ENCODE data around the gene ZNF785.

The ZNF785 gene

DNA sequence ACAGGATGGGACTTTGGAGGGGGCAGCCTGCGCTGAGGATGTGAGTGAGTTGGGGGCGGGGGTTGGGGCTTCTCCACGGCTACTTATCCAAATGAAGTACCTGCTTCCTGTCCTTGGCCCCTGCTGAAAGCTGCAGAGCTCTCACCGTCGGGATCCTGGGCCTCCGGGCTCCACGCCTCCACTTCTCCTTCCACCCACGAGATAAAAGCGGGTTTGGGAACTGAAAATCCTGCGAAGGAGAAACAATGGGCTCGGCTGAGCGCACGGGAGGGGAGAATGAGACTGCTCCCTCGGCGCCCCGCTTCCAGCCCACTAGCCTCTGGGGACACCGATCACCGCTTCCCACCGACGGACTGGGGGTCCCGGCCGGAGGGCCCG, 486 bp downstream of the ZNF785 start:
- TF ChIP-seq, protein P1, sequence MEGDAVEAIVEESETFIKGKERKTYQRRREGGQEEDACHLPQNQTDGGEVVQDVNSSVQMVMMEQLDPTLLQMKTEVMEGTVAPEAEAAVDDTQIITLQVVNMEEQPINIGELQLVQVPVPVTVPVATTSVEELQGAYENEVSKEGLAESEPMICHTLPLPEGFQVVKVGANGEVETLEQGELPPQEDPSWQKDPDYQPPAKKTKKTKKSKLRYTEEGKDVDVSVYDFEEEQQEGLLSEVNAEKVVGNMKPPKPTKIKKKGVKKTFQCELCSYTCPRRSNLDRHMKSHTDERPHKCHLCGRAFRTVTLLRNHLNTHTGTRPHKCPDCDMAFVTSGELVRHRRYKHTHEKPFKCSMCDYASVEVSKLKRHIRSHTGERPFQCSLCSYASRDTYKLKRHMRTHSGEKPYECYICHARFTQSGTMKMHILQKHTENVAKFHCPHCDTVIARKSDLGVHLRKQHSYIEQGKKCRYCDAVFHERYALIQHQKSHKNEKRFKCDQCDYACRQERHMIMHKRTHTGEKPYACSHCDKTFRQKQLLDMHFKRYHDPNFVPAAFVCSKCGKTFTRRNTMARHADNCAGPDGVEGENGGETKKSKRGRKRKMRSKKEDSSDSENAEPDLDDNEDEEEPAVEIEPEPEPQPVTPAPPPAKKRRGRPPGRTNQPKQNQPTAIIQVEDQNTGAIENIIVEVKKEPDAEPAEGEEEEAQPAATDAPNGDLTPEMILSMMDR (conservative IDR thresholded peaks at IDR 0.05; ENCODE audit: low read depth, low read length), result no peak
- DNase-seq (ENCODE audit: low read depth), result no peak

DNA sequence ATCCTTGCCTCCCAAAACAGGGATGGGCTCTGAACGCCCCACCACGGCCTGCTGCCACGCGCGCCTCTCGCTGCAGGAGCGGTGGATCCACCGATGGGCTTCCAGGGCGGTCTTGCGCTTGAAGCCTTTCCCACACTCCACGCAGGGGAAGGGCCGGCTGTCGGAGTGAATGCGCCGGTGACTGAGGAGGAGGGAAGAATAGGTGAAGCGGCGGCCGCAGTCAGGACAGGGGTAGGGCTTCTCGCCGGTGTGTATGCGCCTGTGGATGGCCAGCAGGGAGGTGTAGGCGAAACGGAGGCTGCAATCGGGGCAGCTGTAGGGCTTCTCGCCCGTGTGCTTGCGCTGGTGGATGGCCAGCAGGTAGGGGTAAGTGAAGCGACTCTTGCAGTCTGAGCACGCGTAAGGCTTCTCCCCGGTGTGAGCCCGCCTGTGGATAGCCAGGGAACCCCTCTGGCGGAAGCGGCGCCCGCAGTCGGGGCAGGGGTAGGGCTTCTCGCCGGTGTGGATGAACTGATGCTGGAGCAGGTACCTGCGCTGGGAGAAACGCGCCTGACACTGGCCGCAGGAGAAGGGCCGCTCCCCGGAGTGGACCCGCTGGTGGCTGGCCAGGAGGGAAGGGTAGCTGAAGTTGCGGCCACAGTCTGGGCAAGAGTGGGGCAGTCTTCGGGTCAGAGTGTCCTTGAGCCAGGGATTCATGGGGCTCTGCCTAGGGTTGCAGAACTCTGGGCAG, 2.7 kb downstream of the ZNF785 start:
- TF ChIP-seq, protein P1 (conservative IDR thresholded peaks at IDR 0.05; ENCODE audit: low read depth, low read length), result no peak
- no peak overlapping the region for H3K4me3 ChIP-seq (ENCODE audit: low read length)
- DNase-seq (ENCODE audit: low read depth), result no peak

More for the DNA sequence above, 486 bp downstream of the ZNF785 start:
- H3K4me3 ChIP-seq (ENCODE audit: low read length), result peak overlapping the region; percentile 57

DNA sequence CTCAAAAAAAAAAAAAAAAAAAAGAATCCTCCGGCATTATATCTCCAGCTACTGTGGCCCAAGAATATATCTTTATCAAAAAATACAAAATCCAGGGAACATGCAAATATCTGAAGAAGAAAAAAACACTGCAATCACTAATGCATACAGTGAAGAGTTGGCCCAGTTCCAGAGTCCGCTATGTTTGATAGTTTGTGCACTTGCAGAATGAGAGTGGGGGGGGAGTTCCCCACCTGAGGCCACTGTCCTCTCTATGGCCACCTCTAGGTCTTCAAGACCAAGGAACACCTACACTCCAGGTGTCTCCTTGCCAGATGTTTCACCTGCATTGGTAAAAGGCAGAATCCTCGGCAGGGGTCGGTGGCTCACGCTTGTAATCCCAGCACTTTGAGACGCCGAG, 4.0 kb downstream of the ZNF785 start:
- TF ChIP-seq, protein P1 (conservative IDR thresholded peaks at IDR 0.05; ENCODE audit: low read depth, low read length), result no peak
- no peak for DNase-seq (ENCODE audit: low read depth)
- H3K4me3 ChIP-seq (ENCODE audit: low read length), result no peak overlapping the region

DNA sequence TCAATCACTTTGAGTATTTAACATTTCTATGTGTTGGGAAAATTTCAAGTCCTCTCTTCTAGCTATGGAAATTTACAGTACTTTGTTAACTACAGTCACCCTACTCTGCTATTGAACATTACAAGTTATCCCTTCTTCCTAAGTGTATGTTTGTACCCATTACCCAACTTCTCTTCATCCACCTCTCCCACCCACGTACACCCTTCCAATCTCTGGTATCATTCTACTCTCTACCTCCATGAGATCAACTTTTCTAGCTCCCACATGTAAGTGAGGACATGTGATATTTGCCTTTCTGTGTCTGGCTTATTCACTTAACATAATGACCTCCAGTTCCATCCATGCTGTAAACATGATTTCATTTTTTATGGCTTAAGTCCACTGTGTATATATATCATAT, 10.8 kb downstream of the ZNF785 start:
- TF ChIP-seq, protein P1 (conservative IDR thresholded peaks at IDR 0.05; ENCODE audit: low read depth, low read length), result no peak
- no peak overlapping the region for H3K4me3 ChIP-seq (ENCODE audit: low read length)
- no peak for DNase-seq (ENCODE audit: low read depth)

DNA sequence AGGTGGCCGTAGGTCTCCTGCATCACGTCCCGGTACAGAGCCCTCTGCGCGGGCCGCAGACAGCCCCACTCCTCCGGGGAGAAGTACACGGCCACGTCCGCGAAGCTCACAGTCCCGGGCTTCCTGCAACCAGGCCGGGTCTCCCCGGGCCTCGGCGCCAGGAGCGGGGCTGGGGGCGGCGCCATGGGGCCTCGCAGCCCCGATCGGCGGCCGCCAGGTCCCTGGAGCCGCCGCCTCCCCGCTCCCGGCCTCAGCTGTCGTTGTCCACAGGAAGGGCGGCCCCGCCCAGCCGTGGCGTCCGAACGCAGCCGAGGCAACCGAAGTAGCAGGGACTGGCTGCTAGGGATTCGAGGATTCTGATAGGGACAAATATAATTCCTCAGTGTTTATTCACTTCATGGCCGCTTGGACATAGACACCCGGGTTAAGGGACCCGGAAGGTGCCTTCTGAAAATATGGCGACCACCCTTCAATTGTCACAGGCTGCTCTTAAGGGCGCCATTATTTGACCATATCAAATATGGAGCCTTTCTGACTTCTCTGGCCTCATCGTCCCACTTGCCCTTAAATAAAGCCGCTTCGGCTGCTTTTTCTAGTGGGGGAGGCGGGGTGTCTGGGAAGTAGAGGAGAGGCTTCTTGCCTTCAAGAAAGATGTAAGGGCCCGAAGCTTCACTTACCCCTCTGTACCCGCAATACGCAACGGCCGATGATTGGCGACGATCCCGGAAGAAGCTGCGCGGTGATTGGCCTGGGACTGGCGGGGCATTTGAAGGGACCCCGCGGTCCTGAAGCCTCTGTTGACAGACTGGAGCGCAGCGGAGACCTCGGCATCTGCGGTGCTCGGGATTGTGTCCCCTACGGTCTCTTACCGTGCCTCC, 13.8 kb downstream of the ZNF785 start, which contains the start of gene ZNF688:
ZNF688 (minus strand) TSS at position 270 of the 878 bp plus-strand sequence; CDS start at position 185, 85 bp downstream.
- H3K4me3 ChIP-seq (ENCODE audit: low read length), result peak within 1 kb of the TSS; percentile 73
- peak; percentile 95 for DNase-seq (ENCODE audit: low read depth)
- TF ChIP-seq, protein P1 (conservative IDR thresholded peaks at IDR 0.05; ENCODE audit: low read depth, low read length), result no peak

DNA sequence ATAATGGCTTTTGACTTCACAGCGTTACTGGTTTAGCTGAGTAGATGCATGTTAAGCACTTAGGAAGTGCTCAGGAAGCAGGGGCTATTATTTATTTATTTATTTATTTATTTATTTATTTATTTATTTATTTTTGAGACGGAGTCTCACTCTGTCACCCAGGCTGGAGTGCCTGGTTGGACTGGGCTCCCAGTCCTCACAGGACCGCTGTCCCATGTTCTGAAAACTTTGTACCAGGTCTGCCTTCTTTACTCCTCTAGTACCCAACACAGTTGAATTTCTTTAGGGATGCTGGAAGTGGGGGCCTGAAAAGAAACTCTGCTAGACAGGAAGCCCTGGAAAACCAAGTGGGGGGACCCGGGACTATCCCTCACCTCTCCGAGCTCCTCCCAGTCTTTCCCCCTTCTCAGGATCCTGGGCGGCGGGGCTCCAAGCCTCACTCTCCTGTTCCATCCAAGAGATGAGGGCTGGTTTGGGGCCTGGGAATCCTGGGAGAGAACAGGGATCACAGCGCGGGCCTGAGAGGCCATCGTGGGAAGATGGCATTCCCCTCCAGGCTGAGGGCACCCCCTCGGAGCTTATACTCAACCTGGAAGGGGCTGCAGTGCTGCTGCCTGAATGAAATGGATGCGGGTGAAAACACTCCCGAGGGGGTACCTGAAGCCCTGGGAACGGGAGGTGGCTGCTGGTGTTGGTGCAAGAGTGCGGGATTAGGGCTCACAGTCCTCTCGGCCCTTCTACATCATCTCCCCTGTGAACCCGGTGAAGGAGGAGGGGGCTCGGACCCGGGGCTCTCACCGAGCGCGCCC, 14.7 kb downstream of the ZNF785 start:
- TF ChIP-seq, protein P1 (conservative IDR thresholded peaks at IDR 0.05; ENCODE audit: low read depth, low read length), result no peak
- H3K4me3 ChIP-seq (ENCODE audit: low read length), result peak overlapping the region; percentile 73
- no peak for DNase-seq (ENCODE audit: low read depth)

All from retinal pigment epithelial cell (primary cell).